ENCODE results near the gene ANKRD63. TPM values are rescaled to one million over a fixed set of nuclear protein-coding genes. Genes with fewer than 3 reads are reported as not detected.

Gene ANKRD63
- total and polyA plus RNA-seq, 8 donors, result 0.37 TPM; not detected in 7

DNA sequence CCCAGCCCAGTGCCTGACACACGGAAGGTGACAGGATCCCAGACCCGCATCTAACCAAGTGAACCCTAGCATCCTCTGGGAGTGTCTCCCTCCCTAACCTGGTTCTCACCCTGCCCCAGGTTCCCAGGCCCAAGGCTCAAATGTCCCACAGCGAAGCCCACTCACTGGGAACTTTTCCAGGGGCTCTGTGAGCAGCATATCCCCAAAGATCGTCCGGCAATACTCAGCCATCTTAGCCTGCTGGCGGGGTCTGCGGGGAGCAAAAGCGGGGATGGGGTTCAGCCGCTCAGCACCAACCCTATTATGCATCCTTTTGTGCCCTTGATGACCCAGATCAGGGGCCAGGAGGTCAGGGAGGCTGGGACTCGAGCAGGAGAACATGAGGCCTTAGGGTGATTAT, 14.5 kb upstream of the ANKRD63 start:
- intact Hi-C loops (cut with DNase I; ENCODE audit: low total_unique reads), result no loop called here
- Histone ChIP-seq H3K4me3 (no peak overlapping the region), H3K4me1 (peaks cover 0 to 24% (median 4%) of the 10 kb centered on the region in 4 donors), H3K27me3 (peaks cover 0 to 3% (median 0%) of the 10 kb centered on the region in 3 donors), H3K9me3 (peaks cover 0 to 5% (median 0%) of the 10 kb centered on the region in 4 donors), H3K36me3 (peaks cover 0 to 49% (median 0%) of the 10 kb centered on the region in 4 donors), H3K27ac (no peak overlapping the region)
- DNase-seq, result no peak
- TF ChIP-seq EP300 (IDR thresholded peaks at IDR 0.05) (no peak), POLR2AphosphoS5 (IDR thresholded peaks at IDR 0.05) (no peak), POLR2A (IDR thresholded peaks at IDR 0.05) (no peak)
- TF ChIP-seq, protein P1, sequence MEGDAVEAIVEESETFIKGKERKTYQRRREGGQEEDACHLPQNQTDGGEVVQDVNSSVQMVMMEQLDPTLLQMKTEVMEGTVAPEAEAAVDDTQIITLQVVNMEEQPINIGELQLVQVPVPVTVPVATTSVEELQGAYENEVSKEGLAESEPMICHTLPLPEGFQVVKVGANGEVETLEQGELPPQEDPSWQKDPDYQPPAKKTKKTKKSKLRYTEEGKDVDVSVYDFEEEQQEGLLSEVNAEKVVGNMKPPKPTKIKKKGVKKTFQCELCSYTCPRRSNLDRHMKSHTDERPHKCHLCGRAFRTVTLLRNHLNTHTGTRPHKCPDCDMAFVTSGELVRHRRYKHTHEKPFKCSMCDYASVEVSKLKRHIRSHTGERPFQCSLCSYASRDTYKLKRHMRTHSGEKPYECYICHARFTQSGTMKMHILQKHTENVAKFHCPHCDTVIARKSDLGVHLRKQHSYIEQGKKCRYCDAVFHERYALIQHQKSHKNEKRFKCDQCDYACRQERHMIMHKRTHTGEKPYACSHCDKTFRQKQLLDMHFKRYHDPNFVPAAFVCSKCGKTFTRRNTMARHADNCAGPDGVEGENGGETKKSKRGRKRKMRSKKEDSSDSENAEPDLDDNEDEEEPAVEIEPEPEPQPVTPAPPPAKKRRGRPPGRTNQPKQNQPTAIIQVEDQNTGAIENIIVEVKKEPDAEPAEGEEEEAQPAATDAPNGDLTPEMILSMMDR (IDR thresholded peaks at IDR 0.05), result no peak
- 88 to 94% (median 93%) methylated on average over 8 to 10 of the region's 10 CpGs for WGBS, 5 donors

DNA sequence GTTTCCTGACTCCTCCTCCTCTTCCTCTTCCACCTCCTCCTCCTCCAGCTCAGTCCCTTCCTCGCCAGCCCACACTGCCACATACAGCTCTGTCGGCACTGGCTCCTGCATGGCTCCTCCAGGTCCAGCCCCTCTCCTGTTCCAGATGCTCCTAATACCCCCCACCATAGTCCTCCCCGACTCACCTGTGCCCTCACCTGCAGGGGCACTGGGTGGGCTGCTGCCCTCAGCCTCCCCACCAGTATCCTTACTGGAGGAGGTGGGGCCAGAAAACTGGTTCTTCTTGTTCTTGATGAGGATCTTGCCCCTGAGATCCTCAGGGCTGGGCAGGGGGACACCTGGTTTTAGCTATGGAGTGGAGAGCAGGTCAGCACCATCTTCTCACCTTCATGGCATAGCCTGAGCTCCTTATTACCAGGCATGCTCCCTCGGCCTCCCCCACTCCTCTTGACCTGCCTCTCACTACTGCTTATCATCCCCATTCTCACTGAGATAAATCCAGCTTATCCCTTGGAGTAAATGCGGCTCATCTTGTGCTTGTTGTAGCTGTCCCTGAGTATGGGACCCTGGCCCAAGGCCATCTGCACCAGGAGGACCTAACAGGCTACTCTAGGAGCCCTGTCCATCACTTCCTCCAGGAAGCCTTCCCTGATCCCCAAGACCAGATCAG, 13.8 kb upstream of the ANKRD63 start:
- DNase-seq, result no peak
- H3K36me3 ChIP-seq, result peaks cover 0 to 48% (median 0%) of the 10 kb centered on the region in 4 donors

DNA sequence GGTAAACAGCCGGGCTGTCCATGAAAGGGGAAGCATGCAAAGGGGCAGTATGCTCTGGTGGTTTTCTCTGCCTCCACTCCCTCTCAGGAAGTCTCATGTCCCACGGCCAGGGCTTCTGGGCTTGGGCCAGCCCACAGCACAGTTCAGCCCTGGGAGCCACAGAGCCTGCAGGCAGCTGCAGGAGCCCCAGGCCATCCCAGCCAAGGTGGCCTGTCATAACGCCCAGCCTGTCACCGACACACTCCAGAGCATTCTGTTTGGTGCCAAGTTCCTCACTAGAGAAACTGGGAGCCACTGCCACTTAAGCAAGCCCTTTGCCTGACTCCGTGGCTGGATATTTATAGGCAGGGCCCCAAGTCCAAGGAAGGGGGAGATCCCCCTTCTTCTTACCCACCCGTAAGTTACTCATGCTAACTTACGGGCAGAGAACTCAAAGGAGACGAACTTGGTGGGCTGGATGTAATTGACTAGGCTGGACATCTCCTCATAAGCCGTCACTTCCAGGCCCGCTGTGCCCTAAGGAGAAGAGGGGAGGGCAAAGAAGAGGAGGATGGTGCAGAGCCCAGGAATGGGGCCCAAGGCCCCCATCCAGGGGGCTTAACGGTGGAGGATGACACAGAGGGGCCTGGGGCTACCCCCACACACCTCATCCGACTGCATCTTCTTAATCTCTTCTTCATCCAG, 13.2 kb upstream of the ANKRD63 start:
- Histone ChIP-seq H3K4me1 (peaks cover 6 to 23% (median 10%) of the 10 kb centered on the region in 4 donors), H3K36me3 (peaks cover 0 to 47% (median 0%) of the 10 kb centered on the region in 4 donors), H3K4me3 (no peak overlapping the region), H3K27me3 (peaks cover 0 to 15% (median 10%) of the 10 kb centered on the region in 3 donors), H3K9me3 (peaks cover 0 to 5% (median 0%) of the 10 kb centered on the region in 4 donors), H3K27ac (peak overlapping the region in 1 of 5 donors; percentile 38)
- peak in 1 of 3 donors; percentile 63 for TF ChIP-seq POLR2AphosphoS5 (IDR thresholded peaks at IDR 0.05)
- TF ChIP-seq, protein P1 (IDR thresholded peaks at IDR 0.05), result no peak
- DNase-seq, result peak in 1 of 2 donors; percentile 51
- intact Hi-C loops (cut with DNase I; ENCODE audit: low total_unique reads), result no loop called here
- WGBS, 5 donors, result 59 to 77% (median 71%) methylated on average over 10 to 12 of the region's 12 CpGs

More for the DNA sequence above, 13.8 kb upstream of the ANKRD63 start:
- WGBS, 5 donors, result 71 to 82% (median 78%) methylated on average over 4 to 5 of the region's 5 CpGs
- TF ChIP-seq EP300 (IDR thresholded peaks at IDR 0.05) (no peak), POLR2A (IDR thresholded peaks at IDR 0.05) (no peak), POLR2AphosphoS5 (IDR thresholded peaks at IDR 0.05) (no peak)
- TF ChIP-seq, protein P1 (IDR thresholded peaks at IDR 0.05), result no peak
- H3K4me3 ChIP-seq, result no peak overlapping the region
- H3K27ac ChIP-seq, result peak overlapping the region in 1 of 5 donors; percentile 38
- H3K9me3 ChIP-seq, result peaks cover 0 to 5% (median 0%) of the 10 kb centered on the region in 4 donors
- intact Hi-C loops (cut with DNase I; ENCODE audit: low total_unique reads), result no loop called here
- peaks cover 0 to 23% (median 4%) of the 10 kb centered on the region in 4 donors for H3K4me1 ChIP-seq
- peaks cover 0 to 10% (median 5%) of the 10 kb centered on the region in 3 donors for H3K27me3 ChIP-seq

GRCh38 chr15:40295297-40295696, 12.4 kb upstream of the ANKRD63 start:
- intact Hi-C loops (cut with DNase I; ENCODE audit: low total_unique reads), result no loop called here
- H3K9me3 ChIP-seq, result no peaks in the 10 kb centered on the region
- WGBS, 5 donors, result 59 to 89% (median 67%) methylated on average over 1 of the region's 1 CpG
- H3K4me3 ChIP-seq, result no peak overlapping the region
- no peak overlapping the region for H3K27ac ChIP-seq
- H3K36me3 ChIP-seq, result peaks cover 0 to 50% (median 0%) of the 10 kb centered on the region in 4 donors
- peaks cover 0 to 22% (median 12%) of the 10 kb centered on the region in 3 donors for H3K27me3 ChIP-seq
- TF ChIP-seq, protein P1 (IDR thresholded peaks at IDR 0.05), result no peak
- TF ChIP-seq EP300 (IDR thresholded peaks at IDR 0.05) (no peak), POLR2AphosphoS5 (IDR thresholded peaks at IDR 0.05) (no peak), POLR2A (IDR thresholded peaks at IDR 0.05) (no peak)
- H3K4me1 ChIP-seq, result peaks cover 12 to 27% (median 17%) of the 10 kb centered on the region in 4 donors
- no peak for DNase-seq
